Effector memory CD8-positive, alpha-beta T cell (primary cell): ENCODE data around the gene RABGEF1.
A peak's percentile ranks its signal among the peaks of the same experiment; 100 is the strongest.
"Not testable (repeated sequence)": the region's sequence is repeated elsewhere in the genome, so short reads cannot be mapped to it uniquely, and the experiment has no call there.

Experiments
- ATAC-seq: fragments of 150-1000 bp; cut with Tn5 transposase; replicated peaks from 2 replicates; pipeline ENCODE4 v1.10.0; 2021; ENCODE audit warnings: mild to moderate bottlenecking, moderate library complexity
- DNase-seq, 3 experiments: peaks; one replicate each; pipeline ENCODE4 v3.0.0; 2021
- H3K27ac Mint-ChIP-seq, 2 donors: one replicate each; pipeline ENCODE4 v1.8.0; 2022; ENCODE audit warnings: mild to moderate bottlenecking in 2 of 2, mixed read lengths in 2 of 2, moderate library complexity in 2 of 2
- H3K27me3 Mint-ChIP-seq, 2 donors: one replicate each; pipeline ENCODE4 v1.8.0; 2022; ENCODE audit warnings: mixed read lengths in 2 of 2
- H3K36me3 Mint-ChIP-seq: one replicate; pipeline ENCODE4 v1.8.0; 2022; ENCODE audit warnings: mild to moderate bottlenecking, moderate library complexity, mixed read lengths; ENCODE audit not compliant: insufficient read depth
- H3K4me1 Mint-ChIP-seq, 2 donors: one replicate each; pipeline ENCODE4 v1.8.0; 2022; ENCODE audit warnings: low read depth in 2 of 2, mixed read lengths in 2 of 2
- H3K4me3 Mint-ChIP-seq, 2 donors: one replicate each; pipeline ENCODE4 v1.8.0; 2022; ENCODE audit warnings: mild to moderate bottlenecking in 2 of 2, mixed read lengths in 2 of 2, moderate library complexity in 2 of 2
- H3K9me3 Mint-ChIP-seq, 2 donors: one replicate each; pipeline ENCODE4 v1.8.0; 2022; ENCODE audit warnings: mixed read lengths in 2 of 2

Gene RABGEF1

DNA sequence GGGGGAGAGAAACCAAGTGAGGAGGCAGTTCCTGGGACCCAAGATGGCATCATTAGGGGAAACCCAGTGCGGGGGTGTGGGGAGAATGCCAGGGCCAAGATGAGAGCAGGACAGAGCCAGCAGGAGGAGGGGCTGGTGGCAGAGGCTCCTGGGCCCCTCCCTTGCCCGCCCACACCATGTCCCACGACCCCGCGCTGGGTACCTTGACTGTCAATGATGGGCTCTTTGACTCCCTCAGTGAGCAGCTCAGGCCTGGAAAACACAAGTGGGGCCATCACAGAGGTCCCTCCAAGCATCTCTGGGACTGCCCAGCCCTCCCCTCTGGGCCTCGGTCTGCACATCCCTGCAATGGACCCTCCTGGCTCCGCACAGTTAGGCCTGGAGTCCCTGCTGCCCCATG is 75.4 kb downstream of the RABGEF1 start:
- Mint-ChIP-seq H3K4me3 (no peak overlapping the region), H3K36me3 (peaks cover 5% of the 10 kb centered on the region), H3K27ac (no peak overlapping the region), H3K9me3 (no peaks in the 10 kb centered on the region), H3K4me1 (peaks cover 0 to 3% of the 10 kb centered on the region in 2 donors), H3K27me3 (no peaks in the 10 kb centered on the region)
- DNase-seq (no peak), ATAC-seq (no peak)

GRCh38 chr7:66816658-66817057 is 76.1 kb downstream of the RABGEF1 start:
- ATAC-seq = not testable (repeated sequence)
- H3K27ac Mint-ChIP-seq = peak overlapping the region; percentile 50 to 82

GRCh38 chr7:66817208-66817795 is 76.8 kb downstream of the RABGEF1 start:
- H3K36me3 Mint-ChIP-seq, H3K27me3 Mint-ChIP-seq, H3K9me3 Mint-ChIP-seq, ATAC-seq, H3K4me1 Mint-ChIP-seq, H3K4me3 Mint-ChIP-seq, DNase-seq: not testable (repeated sequence)
- peak overlapping the region; percentile 50 to 82 for H3K27ac Mint-ChIP-seq

More at GRCh38 chr7:66816658-66817057, 76.1 kb downstream of the RABGEF1 start:
- not testable (repeated sequence) for DNase-seq, H3K27me3 Mint-ChIP-seq, H3K4me3 Mint-ChIP-seq, H3K9me3 Mint-ChIP-seq, H3K4me1 Mint-ChIP-seq, H3K36me3 Mint-ChIP-seq

DNA sequence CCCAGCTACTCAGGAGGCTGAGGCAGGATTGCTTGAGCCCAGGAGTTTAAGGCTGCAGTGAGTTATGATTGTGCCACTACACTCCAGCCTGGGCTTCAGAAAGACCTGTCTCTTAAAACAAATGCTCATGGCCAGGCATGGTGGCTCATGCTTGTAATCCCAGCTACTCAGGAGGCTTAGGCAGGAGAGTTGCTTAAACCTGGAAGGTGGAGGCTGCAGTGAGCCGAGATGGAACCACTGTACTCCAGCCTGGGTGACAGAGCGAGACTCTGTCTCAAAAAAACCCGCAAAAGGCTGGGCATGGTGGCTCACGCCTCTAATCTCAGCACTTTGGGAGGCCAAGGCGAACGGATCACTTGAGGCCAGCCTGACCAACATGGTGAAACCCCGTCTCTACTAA is 77.4 kb downstream of the RABGEF1 start:
- ATAC-seq, DNase-seq, H3K4me1 Mint-ChIP-seq, H3K9me3 Mint-ChIP-seq, H3K4me3 Mint-ChIP-seq, H3K27me3 Mint-ChIP-seq, H3K36me3 Mint-ChIP-seq: not testable (repeated sequence)
- peak overlapping the region in 1 of 2 donors; percentile 82 for H3K27ac Mint-ChIP-seq

DNA sequence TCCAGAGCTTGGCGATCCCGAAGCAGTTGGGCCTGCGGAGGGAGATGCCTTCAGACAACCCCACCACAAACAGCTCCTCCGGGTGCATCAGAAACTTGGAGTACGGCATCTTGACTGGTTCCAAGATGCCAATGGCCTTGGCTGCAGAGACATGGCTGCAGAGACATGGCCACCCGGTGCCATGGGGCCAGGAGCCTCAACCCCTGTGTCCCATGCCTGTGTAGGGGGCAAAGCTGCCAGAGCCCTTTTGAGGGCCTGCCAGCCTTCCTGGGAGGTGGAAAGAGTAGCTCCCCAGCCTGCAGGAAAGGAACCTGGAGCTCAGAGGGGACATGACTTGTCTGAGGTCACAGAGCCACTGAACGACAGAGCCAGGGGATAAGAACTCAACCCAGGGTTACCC is 83.5 kb downstream of the RABGEF1 start:
- Mint-ChIP-seq H3K4me3 (no peak overlapping the region), H3K9me3 (no peaks in the 10 kb centered on the region), H3K36me3 (peaks cover 1% of the 10 kb centered on the region), H3K27ac (no peak overlapping the region), H3K4me1 (no peaks in the 10 kb centered on the region), H3K27me3 (peaks cover 0 to 10% of the 10 kb centered on the region in 2 donors)
- DNase-seq (no peak), ATAC-seq (no peak)

- not testable (repeated sequence) for ATAC-seq, H3K36me3 Mint-ChIP-seq, H3K4me1 Mint-ChIP-seq, H3K27ac Mint-ChIP-seq, DNase-seq, H3K9me3 Mint-ChIP-seq, H3K4me3 Mint-ChIP-seq, H3K27me3 Mint-ChIP-seq
These were observed 85.0 kb downstream of the RABGEF1 start for GRCh38 chr7:66825538-66825937.

- no peaks in the 10 kb centered on the region for H3K4me1 Mint-ChIP-seq
- ATAC-seq (no peak), DNase-seq (no peak)
- peaks cover 0 to 10% of the 10 kb centered on the region in 2 donors for H3K27me3 Mint-ChIP-seq
- H3K9me3 Mint-ChIP-seq = no peaks in the 10 kb centered on the region
- no peak overlapping the region for H3K4me3 Mint-ChIP-seq
- H3K27ac Mint-ChIP-seq = no peak overlapping the region
- H3K36me3 Mint-ChIP-seq = peaks cover 3% of the 10 kb centered on the region
These were observed 86.1 kb downstream of the RABGEF1 start for GRCh38 chr7:66826649-66827048.

- not testable (repeated sequence) for ATAC-seq, H3K4me3 Mint-ChIP-seq, H3K9me3 Mint-ChIP-seq, DNase-seq, H3K4me1 Mint-ChIP-seq, H3K27me3 Mint-ChIP-seq, H3K27ac Mint-ChIP-seq, H3K36me3 Mint-ChIP-seq
These were observed 90.4 kb downstream of the RABGEF1 start for GRCh38 chr7:66830976-66831375.

- no peak for ATAC-seq
- H3K4me1 Mint-ChIP-seq = no peaks in the 10 kb centered on the region
- H3K36me3 Mint-ChIP-seq = peaks cover 3% of the 10 kb centered on the region
- H3K4me3 Mint-ChIP-seq = no peak overlapping the region
- no peaks in the 10 kb centered on the region for H3K9me3 Mint-ChIP-seq
- DNase-seq = no peak
- H3K27ac Mint-ChIP-seq = no peak overlapping the region
- H3K27me3 Mint-ChIP-seq = peaks cover 0 to 10% of the 10 kb centered on the region in 2 donors
These were observed 92.2 kb downstream of the RABGEF1 start for GRCh38 chr7:66832531-66833351.

GRCh38 chr7:66837007-66837406 is 96.5 kb downstream of the RABGEF1 start:
- no peaks in the 10 kb centered on the region for H3K27me3 Mint-ChIP-seq
- H3K9me3 Mint-ChIP-seq = no peaks in the 10 kb centered on the region
- ATAC-seq = no peak
- H3K36me3 Mint-ChIP-seq = no peaks in the 10 kb centered on the region
- H3K4me3 Mint-ChIP-seq = no peak overlapping the region
- no peak for DNase-seq
- no peaks in the 10 kb centered on the region for H3K4me1 Mint-ChIP-seq
- H3K27ac Mint-ChIP-seq = no peak overlapping the region

- DNase-seq (no peak), ATAC-seq (no peak)
- no peaks in the 10 kb centered on the region for H3K4me1 Mint-ChIP-seq
- H3K36me3 Mint-ChIP-seq = no peaks in the 10 kb centered on the region
- no peaks in the 10 kb centered on the region for H3K27me3 Mint-ChIP-seq
- no peak overlapping the region for H3K4me3 Mint-ChIP-seq
- no peaks in the 10 kb centered on the region for H3K9me3 Mint-ChIP-seq
- no peak overlapping the region for H3K27ac Mint-ChIP-seq
These were observed 97.1 kb downstream of the RABGEF1 start for GRCh38 chr7:66837661-66838060.

DNA sequence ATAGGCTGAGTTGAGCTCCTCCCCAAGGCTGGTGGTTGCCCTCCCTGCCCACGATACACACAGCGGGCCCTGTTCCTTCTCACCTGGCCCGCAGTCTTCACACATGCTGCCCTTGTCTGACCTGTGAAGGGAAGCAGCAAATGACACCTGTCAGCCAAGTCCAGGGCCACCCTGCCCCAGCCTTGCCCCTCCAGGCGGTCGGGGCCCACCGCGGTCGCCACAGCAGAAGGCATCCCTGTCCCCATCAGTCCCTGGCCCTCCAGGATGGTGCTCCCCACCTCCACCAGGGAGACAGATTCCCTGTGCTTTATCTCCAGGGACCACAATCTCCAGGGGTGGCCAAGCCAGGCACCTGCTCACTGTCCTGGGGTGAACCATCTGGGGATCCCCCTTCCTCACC is 99.3 kb downstream of the RABGEF1 start:
- H3K9me3 Mint-ChIP-seq = no peaks in the 10 kb centered on the region
- DNase-seq (no peak), ATAC-seq (no peak)
- H3K27ac Mint-ChIP-seq = no peak overlapping the region
- peaks cover 5 to 6% of the 10 kb centered on the region in 2 donors for H3K4me1 Mint-ChIP-seq
- no peaks in the 10 kb centered on the region for H3K27me3 Mint-ChIP-seq
- no peak overlapping the region for H3K4me3 Mint-ChIP-seq
- H3K36me3 Mint-ChIP-seq = peaks cover 9% of the 10 kb centered on the region

GRCh38 chr7:66840316-66840715 is 99.8 kb downstream of the RABGEF1 start:
- Mint-ChIP-seq H3K36me3 (peaks cover 14% of the 10 kb centered on the region), H3K9me3 (no peaks in the 10 kb centered on the region), H3K27ac (no peak overlapping the region), H3K4me1 (peaks cover 5 to 10% of the 10 kb centered on the region in 2 donors), H3K4me3 (no peak overlapping the region), H3K27me3 (no peaks in the 10 kb centered on the region)
- DNase-seq (no peak), ATAC-seq (no peak)

DNA sequence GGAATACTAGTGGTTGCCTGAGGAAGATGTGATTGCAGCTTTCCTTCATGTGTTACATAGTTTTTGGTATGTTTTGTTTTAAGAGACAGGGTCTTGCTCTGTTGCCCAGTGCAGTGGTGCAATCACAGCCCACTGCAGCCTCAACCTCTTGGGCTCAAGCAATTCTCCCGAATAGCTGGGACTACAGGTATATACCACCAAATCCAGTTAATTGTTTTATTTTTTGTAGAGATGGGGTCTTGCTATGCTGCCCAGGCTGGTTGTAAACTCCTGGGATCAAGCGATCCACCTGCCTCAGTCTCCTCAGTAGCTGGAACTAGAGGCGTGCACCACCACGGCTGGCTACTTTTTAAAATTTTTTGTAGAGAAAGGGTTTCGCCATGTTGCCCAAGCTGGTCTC is 101.4 kb downstream of the RABGEF1 start:
- no peak overlapping the region for H3K4me3 Mint-ChIP-seq
- H3K4me1 Mint-ChIP-seq = peaks cover 11 to 14% of the 10 kb centered on the region in 2 donors
- no peaks in the 10 kb centered on the region for H3K27me3 Mint-ChIP-seq
- no peaks in the 10 kb centered on the region for H3K9me3 Mint-ChIP-seq
- ATAC-seq = no peak
- H3K27ac Mint-ChIP-seq = no peak overlapping the region
- peaks cover 21% of the 10 kb centered on the region for H3K36me3 Mint-ChIP-seq
- no peak for DNase-seq
